GM19099 (cell line): ENCODE measurements around the gene ALPI.

Experiments used
- POLR2A ChIP-seq: IDR thresholded peaks from 3 replicates; pipeline ENCODE4 v1.6.1; 2011; ENCODE audit warnings: low read depth; ENCODE audit not compliant: insufficient read length; ENCODE audit errors: extremely low read depth

The ALPI gene

GRCh38 chr2:232455426-232456255 lies at the start of gene ALPI:
Gene ALPI (plus strand): TSS chr2:232456153. CDS start chr2:232456200, 47 bp downstream.
- no peak for TF ChIP-seq POLR2A

GRCh38 chr2:232406556-232407310 lies 49.2 kb upstream of the ALPI start, which contains the start of gene ALPG:
Gene ALPG (plus strand): TSS chr2:232406844. CDS start chr2:232406895, 51 bp downstream.
- TF ChIP-seq POLR2A = no peak

GRCh38 chr2:232410238-232410900 lies 45.6 kb upstream of the ALPI start:
- no peak for TF ChIP-seq POLR2A

DNA sequence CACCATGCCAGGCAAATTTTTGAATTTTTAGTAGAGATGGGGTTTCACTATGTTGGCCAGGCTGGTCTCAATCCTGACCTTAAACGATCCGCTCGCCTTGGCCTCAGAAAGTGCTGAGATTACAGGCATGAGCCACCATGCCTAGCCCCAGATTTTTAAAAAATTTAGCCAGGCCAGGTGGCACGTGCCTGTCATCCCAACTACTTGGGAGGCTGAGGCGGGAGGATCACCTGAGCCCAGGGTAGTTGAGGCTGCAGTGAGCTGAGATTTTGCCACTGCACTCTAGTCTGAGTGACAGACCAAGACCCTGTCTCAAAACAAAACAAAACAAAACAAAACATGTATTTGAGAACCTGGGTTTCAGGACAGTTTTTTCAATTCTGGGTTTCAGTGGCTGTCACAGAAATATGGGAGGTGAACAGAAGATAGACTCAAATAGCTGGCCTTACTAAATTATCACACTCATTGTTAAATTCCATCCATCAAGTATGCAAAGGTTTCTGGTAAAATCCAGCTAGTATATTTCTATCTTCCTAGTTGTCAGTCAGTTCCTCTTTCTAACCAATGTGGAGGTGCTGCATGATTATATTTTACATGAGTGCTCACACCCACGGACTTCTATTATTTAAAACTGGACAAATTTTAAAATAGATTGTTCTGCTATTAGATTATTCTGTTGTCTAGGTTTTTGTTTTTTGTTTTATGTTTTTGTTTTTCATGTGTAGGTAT lies 43.9 kb upstream of the ALPI start:
- no peak for TF ChIP-seq POLR2A

DNA sequence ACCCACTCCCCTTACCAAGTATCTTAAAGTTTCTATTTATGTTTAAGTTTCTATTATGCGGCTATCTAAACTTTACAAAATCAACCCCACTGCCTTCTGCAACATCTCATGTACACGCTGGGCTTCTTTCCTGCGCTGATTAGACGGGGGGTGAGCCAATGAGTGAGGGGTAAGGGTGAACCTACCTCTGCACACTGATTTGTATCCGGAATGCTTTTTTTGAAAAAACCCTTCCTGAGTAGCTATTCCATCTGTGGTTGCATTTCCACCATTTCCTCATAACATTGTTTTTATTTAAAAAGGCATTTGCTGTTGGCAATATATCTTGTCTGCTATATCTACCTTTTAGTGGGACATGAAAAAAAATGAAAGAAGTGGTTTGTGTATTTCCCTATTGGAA lies 43.0 kb upstream of the ALPI start:
- TF ChIP-seq POLR2A = no peak

- TF ChIP-seq POLR2A = no peak
These were observed 40.7 kb upstream of the ALPI start for GRCh38 chr2:232415138-232415690.

GRCh38 chr2:232415736-232416520 lies 40.0 kb upstream of the ALPI start:
- no peak for TF ChIP-seq POLR2A

DNA sequence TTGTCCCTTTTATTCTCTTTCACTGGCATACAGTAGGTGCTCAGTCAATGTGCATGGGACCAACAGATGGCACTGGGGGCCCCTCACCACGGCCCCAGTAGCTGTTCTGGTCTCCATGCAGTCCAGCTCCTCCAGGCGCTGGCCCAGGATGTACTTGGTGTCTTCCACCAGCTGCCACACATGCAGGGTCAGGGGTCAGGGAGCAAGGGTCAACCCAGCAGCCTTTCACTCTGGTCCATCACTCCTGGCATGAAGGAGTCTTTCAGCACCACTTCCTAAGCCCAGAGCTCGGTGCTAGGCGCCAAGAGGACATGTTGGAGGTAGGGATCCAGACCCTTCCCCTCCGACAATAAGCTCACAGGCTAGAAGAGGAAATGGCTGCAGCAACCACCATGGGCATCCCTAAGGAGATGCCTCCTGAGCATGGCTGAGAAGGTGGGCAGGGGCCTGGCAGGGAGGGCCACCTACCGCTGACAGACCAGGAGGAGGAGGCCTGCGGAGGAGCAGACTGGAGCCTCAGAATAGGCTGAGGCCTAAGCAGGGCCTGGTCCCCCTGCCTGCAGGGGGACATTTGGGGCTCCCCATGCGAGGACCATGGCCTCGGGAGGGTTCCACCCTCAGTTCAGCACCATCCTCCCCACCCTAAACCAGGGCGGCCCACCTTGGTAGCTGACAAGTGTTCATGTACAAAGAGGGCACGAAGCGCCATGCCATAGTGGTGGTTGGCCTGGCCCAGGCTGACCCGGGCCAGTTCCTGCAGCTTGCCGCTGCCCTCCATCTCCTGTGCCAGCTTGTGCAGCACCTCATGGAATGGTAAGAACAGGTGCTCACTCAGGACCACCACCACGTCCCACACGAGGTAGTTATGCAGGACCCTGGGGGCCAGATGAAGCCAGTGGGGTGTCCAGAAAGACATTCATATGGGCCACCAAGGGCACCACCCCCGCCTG lies 39.2 kb upstream of the ALPI start:
- no peak for TF ChIP-seq POLR2A

DNA sequence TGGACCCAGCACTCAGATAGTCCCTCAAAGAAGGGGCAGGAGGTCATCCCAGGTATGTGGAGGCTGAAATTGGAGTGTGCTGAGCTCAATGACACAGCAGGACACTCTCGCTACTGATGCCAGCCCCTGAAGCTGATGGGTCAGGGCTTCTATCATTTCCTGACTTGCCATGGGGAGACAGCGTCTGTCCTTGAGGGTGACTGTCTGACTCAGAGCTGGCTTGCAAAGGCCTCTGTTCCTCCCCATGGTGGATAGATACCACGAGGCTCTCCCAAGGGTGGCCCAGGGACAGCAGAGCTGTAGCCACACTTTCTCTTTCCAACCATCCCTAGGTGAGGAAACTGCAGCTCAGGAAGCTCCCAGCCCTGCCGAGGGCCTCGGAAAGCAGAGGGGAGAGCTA lies 38.5 kb upstream of the ALPI start:
- no peak for TF ChIP-seq POLR2A

DNA sequence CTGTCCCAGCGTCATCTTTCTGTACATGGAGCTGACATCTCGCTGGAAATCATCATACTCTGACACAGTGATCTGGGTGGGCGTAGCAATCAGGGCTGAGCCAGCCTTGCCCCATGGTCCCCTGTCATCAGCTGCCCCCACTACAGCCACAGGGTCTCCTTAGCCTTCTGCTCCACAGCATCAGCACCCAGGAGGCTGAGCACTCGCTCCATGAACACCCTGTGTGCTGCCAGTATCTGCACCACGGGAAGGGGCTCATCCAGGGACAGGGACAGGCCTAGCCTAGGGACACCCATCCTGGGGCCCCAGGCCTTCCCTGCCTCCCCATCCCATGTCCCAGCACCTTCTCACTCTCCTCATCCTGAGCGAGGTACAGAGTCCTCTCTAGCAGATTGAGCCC lies 37.9 kb upstream of the ALPI start:
- TF ChIP-seq POLR2A = no peak

GRCh38 chr2:232418466-232419244 lies 37.3 kb upstream of the ALPI start:
- no peak for TF ChIP-seq POLR2A
